A549 (cell line): Measurements from ENCODE around the gene IREB2. TPM values are rescaled to one million over a fixed set of nuclear protein-coding genes. Genes with fewer than 3 reads are reported as not detected.
"Not testable (repeated sequence)": the region's sequence is repeated elsewhere in the genome, so short reads cannot be mapped to it uniquely, and the experiment has no call there.

Experiments
- ATAC-seq, 2 experiments: fragments of 200-7000 bp in 1 of 2; fragments of >200 bp in 1 of 2; cut with Nextera tagmentation in 1 of 2; cut with Tn5 transposase in 1 of 2; 3 replicates each; pipeline versions ENCODE4 v1.8.0 to v1.9.1; 2018 to 2020; ENCODE audit warnings: mild to moderate bottlenecking in 1 of 2, moderate library complexity in 1 of 2
- CTCF ChIA-PET: fragments of 300-600 bp; sonication (Branson Sonifier 250); formaldehyde crosslinking; extraction: SDS; loops from one replicate; lab custom pipeline; 2021; ENCODE audit warnings: antibody characterized with exemption, inconsistent platforms; lab: Yijun Ruan, JAX
- POLR2A ChIA-PET: fragments of 350-600 bp; formaldehyde crosslinking; extraction: SDS; loops from one replicate; lab custom pipeline; 2021; ENCODE audit warnings: antibody characterized with exemption, inconsistent platforms; lab: Yijun Ruan, JAX
- DNase-seq, 2 experiments: peaks; one replicate each; pipeline versions ENCODE4 v3.0.0 to v3.0.0-alpha.2; 2011 to 2016; ENCODE audit warnings: low read depth in 1 of 2, low spot score in 1 of 2
- FAIRE-seq: peaks from 2 replicates; lab custom pipeline; 2011; peaks lifted over from hg19 to GRCh38; lab: Jason Lieb, UNC
- H3K27ac ChIP-seq, 2 experiments: fragments of >200 bp; sonication (Bioruptor Twin); formaldehyde crosslinking; 3 replicates each; pipeline ENCODE4 v1.5.1; 2016 to 2017
- H3K4me1 ChIP-seq: fragments of >200 bp; sonication (Bioruptor Twin); formaldehyde crosslinking; 3 replicates; pipeline ENCODE4 v1.6.1; 2016
- H3K4me2 ChIP-seq: fragments of >200 bp; sonication (Bioruptor Twin); formaldehyde crosslinking; 3 replicates; pipeline ENCODE4 v1.6.1; 2016
- H3K4me3 ChIP-seq: fragments of >200 bp; sonication (Bioruptor Twin); formaldehyde crosslinking; 3 replicates; pipeline ENCODE4 v1.5.1; 2016
- H3K9me3 ChIP-seq: fragments of >200 bp; sonication (Bioruptor Twin); formaldehyde crosslinking; 3 replicates; pipeline ENCODE4 v1.6.1; 2016
- BHLHE40 ChIP-seq: IDR thresholded peaks from 2 replicates; pipeline ENCODE4 v1.6.1; 2012; ENCODE audit warnings: low read depth, low read length, inconsistent platforms
- CBX2 ChIP-seq: fragments of 200-600 bp; sonication (generic); IDR thresholded peaks from 2 replicates; pipeline ENCODE4 v1.6.1; 2016; ENCODE audit warnings: low read depth, mild to moderate bottlenecking, borderline replicate concordance
- CBX8 ChIP-seq: fragments of 200-600 bp; sonication (generic); IDR thresholded peaks from 2 replicates; pipeline ENCODE4 v1.6.1; 2016
- CHD4 ChIP-seq: fragments of 200-600 bp; sonication (generic); IDR thresholded peaks from 2 replicates; pipeline ENCODE4 v1.6.1; 2016; ENCODE audit warnings: antibody characterized with exemption, mild to moderate bottlenecking, borderline replicate concordance
- E2F6 ChIP-seq: IDR thresholded peaks from 2 replicates; pipeline ENCODE4 v1.6.1; 2012; ENCODE audit warnings: low read depth, borderline replicate concordance
- EHF ChIP-seq: fragments of 250-450 bp; sonication (Bioruptor Pico); IDR thresholded peaks from 2 replicates; pipeline ENCODE4 v1.5.0; 2020; ENCODE audit warnings: mild to moderate bottlenecking
- EHMT2 ChIP-seq: fragments of 200-600 bp; sonication (generic); IDR thresholded peaks from 2 replicates; pipeline ENCODE4 v1.6.1; 2016; ENCODE audit warnings: antibody characterized with exemption, low read depth, mild to moderate bottlenecking, moderate library complexity
- ELK1 ChIP-seq: fragments of 150-350 bp; IDR thresholded peaks from 2 replicates; pipeline ENCODE4 v1.6.1; 2014; ENCODE audit warnings: low read depth, mild to moderate bottlenecking, low read length
- FOSL2 ChIP-seq, 2 experiments: fragments of 450-650 bp in 1 of 2; fragments of >200 bp in 1 of 2; sonication (Bioruptor Twin) in 1 of 2; formaldehyde crosslinking; IDR thresholded peaks; 2 replicates each; pipeline versions ENCODE4 v1.5.0 to v1.6.1; 2016 to 2020; ENCODE audit warnings: mild to moderate bottlenecking in 1 of 2, moderate library complexity in 1 of 2
- HDAC2 ChIP-seq: fragments of 200-600 bp; sonication (generic); IDR thresholded peaks from 2 replicates; pipeline ENCODE4 v1.6.1; 2016
- HES2 ChIP-seq: fragments of >200 bp; sonication (Bioruptor Twin); formaldehyde crosslinking; IDR thresholded peaks from 2 replicates; pipeline ENCODE4 v1.6.1; 2016
- HMGXB4 ChIP-seq: fragments of 250-450 bp; sonication (Bioruptor Pico); IDR thresholded peaks from 2 replicates; pipeline ENCODE4 v1.5.0; 2021; ENCODE audit warnings: mild to moderate bottlenecking, moderate library complexity, borderline replicate concordance
- HOXA7 ChIP-seq: fragments of 250-450 bp; sonication (Bioruptor Pico); IDR thresholded peaks from 2 replicates; pipeline ENCODE4 v1.5.0; 2020; ENCODE audit warnings: mild to moderate bottlenecking, moderate library complexity
- KDM1A ChIP-seq: fragments of 200-600 bp; sonication (generic); IDR thresholded peaks from 2 replicates; pipeline ENCODE4 v1.6.1; 2016; ENCODE audit warnings: low read depth, mild to moderate bottlenecking
- MAFK ChIP-seq: fragments of 450-650 bp; IDR thresholded peaks from 2 replicates; pipeline ENCODE4 v1.6.1; 2014; ENCODE audit not compliant: partially characterized antibody
- MAX ChIP-seq: IDR thresholded peaks from 2 replicates; pipeline ENCODE4 v1.6.1; 2012
- NPAS2 ChIP-seq: fragments of 250-450 bp; sonication (Bioruptor Pico); IDR thresholded peaks from 2 replicates; pipeline ENCODE4 v1.8.0; 2022; ENCODE audit warnings: mild to moderate bottlenecking, moderate library complexity, borderline replicate concordance
- RCOR1 ChIP-seq: fragments of 150-350 bp; IDR thresholded peaks from 2 replicates; pipeline ENCODE4 v1.6.1; 2014; ENCODE audit warnings: antibody characterized with exemption, low read length, low read depth
- RNF2 ChIP-seq: fragments of 200-600 bp; sonication (generic); IDR thresholded peaks from 2 replicates; pipeline ENCODE4 v1.6.1; 2016; ENCODE audit warnings: low read depth, mild to moderate bottlenecking, antibody characterized with exemption, moderate library complexity, borderline replicate concordance
- USF2 ChIP-seq: fragments of 450-650 bp; IDR thresholded peaks from 2 replicates; pipeline ENCODE4 v1.6.1; 2014; ENCODE audit warnings: antibody characterized with exemption
- ZC3H11A ChIP-seq: fragments of 450-650 bp; IDR thresholded peaks from 2 replicates; pipeline ENCODE4 v1.6.1; 2014; ENCODE audit warnings: antibody characterized with exemption, mild to moderate bottlenecking
- ZFP36 ChIP-seq: fragments of 450-650 bp; IDR thresholded peaks from 2 replicates; pipeline ENCODE4 v1.6.1; 2014; ENCODE audit warnings: borderline replicate concordance; ENCODE audit not compliant: partially characterized antibody
- WGBS: methylation state at CpG from one replicate; pipeline ENCODE4 v1.1.6; 2017; ENCODE audit errors: missing lambda C conversion rate; 5-methylcytosine and 5-hydroxymethylcytosine counted together
- polyA plus RNA-seq, 4 experiments: library from polyadenylated mRNA; depleted of rRNA in 3 of 4; stranded (reverse); fragments of >200 nt; fragmentation: RNase III in 1 of 4; extraction: RNeasy Plus Mini Kit Qiagen cat#74134 plus additional on column Dnase treatment in 1 of 4; gene quantifications; 2 replicates in 3 of 4; 3 replicates in 1 of 4; pipeline ENCODE4 v1.2.3, GENCODE V29; 2011 to 2017

IREB2 gene
- polyA plus RNA-seq, 2 of the 4 experiments (the other 2 are of a cell fraction), result 37.3 to 78.1 TPM

GRCh38 chr15:78538358-78538757 is 100.3 kb downstream of the IREB2 start:
- DNase-seq (no peak), ATAC-seq (no peak), FAIRE-seq (no peak)
- H3K9me3 ChIP-seq, result no peaks in the 10 kb centered on the region
- no peak overlapping the region for H3K4me2 ChIP-seq
- no peak for TF ChIP-seq CBX2
- POLR2A ChIA-PET, result no interaction called here
- H3K4me3 ChIP-seq, result no peak overlapping the region
- H3K27ac ChIP-seq, result no peak overlapping the region
- WGBS, result 29% methylated on average over 1 of the region's 1 CpG
- CTCF ChIA-PET, result interaction anchor here (0.9 to 1.9 kb wide), 2 partner anchors 11 to 17 kb away, joined by 3 to 5 read pairs; no protein-coding TSS in a partner anchor
- H3K4me1 ChIP-seq, result peaks cover 13% of the 10 kb centered on the region

GRCh38 chr15:78539464-78540140 is 101.6 kb downstream of the IREB2 start:
- Histone ChIP-seq H3K4me1 (peaks cover 13% of the 10 kb centered on the region), H3K4me2 (peak overlapping the region; percentile 90), H3K4me3 (peak overlapping the region; percentile 72), H3K27ac (peak overlapping the region; percentile 93 to 96)
- TF ChIP-seq CHD4 (0 out of 2 replicates have a peak, but pooled peaks have one; percentile 47), MAFK (peak; percentile 93), FOSL2 (CRISPR knock-in tag; IDR thresholded peaks at IDR 0.05) (peak; percentile 48; the same call in 1 of the 2 replicates), HOXA7 (CRISPR knock-in tag) (0 out of 2 replicates have a peak, but pooled peaks have one; percentile 71)
- ATAC-seq; H3K9me3 ChIP-seq; FAIRE-seq; DNase-seq; TF ChIP-seq FOSL2 (IDR thresholded peaks at IDR 0.05): not testable (repeated sequence)
- ChIA-PET CTCF (interaction anchor here (0.5 to 1.9 kb wide), 11 partner anchors 12 to 271 kb away, joined by 3 to 10 read pairs (median 3); partner anchors contain the start of gene CHRNA5), POLR2A (interaction anchor here (0.6 to 4.8 kb wide), 23 partner anchors 10 to 390 kb away, joined by 3 to 69 read pairs (median 5); partner anchors contain the start of genes CHRNA5, HYKK, IDH3A and IREB2)
- WGBS, result 66% methylated on average over 18 of the region's 18 CpGs

GRCh38 chr15:78540141-78540870 is 102.3 kb downstream of the IREB2 start, which contains the start of gene PSMA4:
TSS of gene PSMA4 (plus strand) at chr15:78540444. CDS start at chr15:78541928, 1,484 bp downstream.
- peak; percentile 91 to 93 for ATAC-seq
- 2% methylated on average over 37 of the region's 56 CpGs for WGBS
- TF ChIP-seq RCOR1 (no peak), MAX (peak; percentile 96), BHLHE40 (no peak), EHMT2 (no peak), ZFP36 (no peak), HDAC2 (no peak), EHF (CRISPR knock-in tag) (no peak), HES2 (no peak), HOXA7 (CRISPR knock-in tag) (peak; percentile 17; the same call in 1 of the 2 replicates), NPAS2 (CRISPR knock-in tag) (no peak), ELK1 (no peak), CBX2 (no peak), KDM1A (no peak), E2F6 (peak; percentile 61; the same call in 1 of the 2 replicates), HMGXB4 (CRISPR knock-in tag) (0 out of 2 replicates have a peak, but pooled peaks have one; percentile 22), ZC3H11A (no peak), CBX8 (no peak), USF2 (peak; percentile 37; the same call in 1 of the 2 replicates), RNF2 (no peak)

More at GRCh38 chr15:78540141-78540870, 102.3 kb downstream of the IREB2 start, which contains the start of gene PSMA4:
- peaks cover 13% of the 10 kb centered on the region for H3K4me1 ChIP-seq
- POLR2A ChIA-PET, result interaction anchor here (0.6 to 4.8 kb wide), 23 partner anchors 9 to 391 kb away, joined by 3 to 69 read pairs (median 5); partner anchors contain the start of genes CHRNA5, HYKK, IDH3A and IREB2
- H3K4me3 ChIP-seq, result peak within 1 kb of the TSS; percentile 72
- FAIRE-seq (no peak), DNase-seq (peak; percentile 95 to 97)
- no peaks in the 10 kb centered on the region for H3K9me3 ChIP-seq
- peak within 1 kb of the TSS; percentile 90 for H3K4me2 ChIP-seq
- CTCF ChIA-PET, result interaction anchor here (0.5 to 2.1 kb wide), 14 partner anchors 10 to 272 kb away, joined by 3 to 10 read pairs (median 4); partner anchors contain the start of gene CHRNA5
- H3K27ac ChIP-seq, result peak within 1 kb of the TSS; percentile 93 to 96
